ENCODE results near the gene C3.
"Not testable (repeated sequence)": the region's sequence is repeated elsewhere in the genome, so short reads cannot be mapped to it uniquely, and the experiment has no call there.

Gene C3

DNA sequence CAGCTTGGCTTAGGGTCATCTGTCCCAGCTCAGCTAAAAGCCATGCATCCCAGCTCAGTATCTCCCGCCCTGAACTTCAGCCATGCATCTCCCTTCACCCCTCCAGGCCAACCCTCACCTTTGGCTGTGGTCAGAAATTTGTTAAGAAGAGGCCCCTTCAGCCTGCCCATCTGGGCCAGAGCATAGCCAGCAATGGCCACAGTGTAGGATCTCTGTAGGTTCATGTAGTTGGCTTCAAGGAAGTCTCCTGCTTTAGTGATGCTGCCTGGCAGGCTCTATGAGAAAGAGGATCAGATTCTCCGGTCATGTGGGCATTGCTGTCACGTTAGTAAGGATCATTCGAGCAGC, 33.8 kb downstream of the C3 start:
- DNase-seq, result no peak

DNA sequence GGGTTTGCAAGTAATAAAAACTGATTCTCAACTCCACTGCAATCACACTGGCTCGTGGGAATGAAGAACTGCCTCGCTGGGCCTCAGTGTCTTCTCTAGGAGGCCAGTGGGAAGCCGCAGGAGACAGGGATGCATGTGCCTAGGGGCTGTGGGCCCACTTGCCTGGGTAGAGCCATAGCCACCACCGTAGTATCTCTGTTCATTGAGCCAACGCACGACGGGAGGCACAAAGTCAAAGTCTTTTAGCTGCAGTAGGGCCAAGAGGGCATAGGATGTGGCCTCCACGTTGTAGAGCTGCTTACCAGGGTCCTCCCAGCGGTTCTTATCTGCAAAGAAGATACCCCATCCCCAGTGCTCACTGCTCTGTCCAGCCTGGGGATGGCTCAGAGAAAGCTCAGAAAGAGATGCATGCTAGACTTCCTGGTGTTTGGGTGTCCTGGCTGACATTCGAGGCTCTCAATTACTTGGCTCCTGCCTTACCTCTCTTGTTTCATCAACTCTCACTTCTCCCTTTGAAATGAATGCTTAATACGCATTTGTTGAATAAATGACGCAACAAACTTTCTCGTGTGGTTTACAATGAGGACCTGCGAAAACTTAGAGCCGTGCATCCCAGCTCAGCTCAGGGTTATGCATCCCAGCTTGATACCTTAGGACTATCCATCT, 34.4 kb downstream of the C3 start:
- no peak for DNase-seq

DNA sequence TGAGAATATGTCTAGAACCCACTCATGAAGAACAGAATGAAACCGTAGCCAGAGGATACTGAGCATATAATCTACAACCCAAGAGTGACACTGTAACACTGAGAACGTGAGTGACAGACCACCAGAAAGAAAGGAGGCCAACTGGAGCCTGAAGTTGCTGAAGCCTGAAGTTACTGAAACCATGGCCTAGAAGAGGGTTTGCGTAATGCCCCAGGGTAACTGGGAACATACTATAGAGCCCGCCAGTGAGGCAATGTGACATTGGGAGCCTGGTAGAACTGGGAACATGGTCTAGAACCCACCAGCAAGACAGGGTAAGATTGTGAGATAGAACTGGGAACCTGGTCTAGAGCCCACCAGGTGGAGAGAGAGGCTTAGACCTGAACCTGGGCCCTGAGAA, 35.0 kb downstream of the C3 start:
- DNase-seq, result no peak

DNA sequence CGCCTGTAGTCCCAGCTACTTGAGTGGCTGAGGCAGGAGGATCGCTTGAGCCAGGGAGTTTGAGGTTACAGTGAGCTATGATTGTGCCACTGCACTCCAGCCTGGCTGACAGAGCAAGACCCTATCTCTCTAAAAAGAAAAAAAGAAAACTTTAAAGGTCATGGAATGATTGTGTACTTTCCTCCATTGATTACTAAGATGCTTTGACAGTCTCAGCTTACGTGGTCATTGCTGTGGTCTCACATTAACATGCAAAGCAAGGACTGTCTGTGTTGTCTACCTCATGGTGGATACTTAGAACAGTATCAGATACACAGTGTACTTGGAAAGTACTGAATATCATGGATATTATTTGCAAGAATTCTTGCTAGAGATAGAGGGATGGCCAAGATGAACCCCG, 36.5 kb downstream of the C3 start:
- DNase-seq, result no peak

DNA sequence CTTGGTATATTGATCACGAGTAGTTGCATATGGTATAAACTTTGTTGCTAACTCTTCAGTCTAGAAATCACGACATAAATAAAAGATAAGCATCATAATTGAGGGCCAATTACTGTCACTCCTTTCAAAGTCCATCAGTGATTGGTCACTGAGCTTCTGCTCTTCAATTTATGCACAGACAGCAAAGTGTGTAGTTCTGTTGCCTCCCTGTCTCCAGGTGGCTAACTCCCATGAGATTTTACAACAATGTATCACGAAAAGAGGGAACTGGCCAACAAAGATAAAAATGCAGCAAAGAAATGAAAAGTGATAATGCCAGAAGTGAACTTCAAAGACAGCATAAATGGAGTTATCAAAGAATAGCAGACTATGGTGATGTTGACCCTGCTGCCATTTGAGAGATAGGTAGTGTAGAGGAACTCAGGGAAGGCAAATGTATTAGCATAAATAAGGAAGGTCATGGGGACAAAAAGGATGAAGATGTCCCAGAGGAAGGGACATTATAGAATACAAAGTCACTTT, 37.8 kb downstream of the C3 start:
- DNase-seq, result no peak

DNA sequence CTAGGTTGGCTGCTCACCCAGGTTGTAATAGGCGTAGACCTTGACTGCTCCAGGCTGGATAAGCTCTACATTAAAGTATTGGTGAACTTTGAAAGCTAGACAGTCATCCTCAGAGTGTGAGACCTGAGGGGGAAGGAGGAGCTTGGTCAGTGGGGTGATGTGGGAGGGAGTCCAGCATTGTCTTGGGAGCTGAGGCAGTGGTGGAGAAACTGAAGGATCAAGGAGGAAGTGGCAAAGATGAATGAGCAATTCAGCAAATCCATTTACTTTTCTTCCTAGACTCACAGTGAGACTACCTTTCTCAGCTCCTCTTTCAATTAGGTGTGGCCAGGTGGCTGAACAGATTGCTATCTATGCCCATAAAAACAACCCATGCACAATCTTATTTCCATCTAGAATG, 40.3 kb downstream of the C3 start:
- DNase-seq, result no peak

DNA sequence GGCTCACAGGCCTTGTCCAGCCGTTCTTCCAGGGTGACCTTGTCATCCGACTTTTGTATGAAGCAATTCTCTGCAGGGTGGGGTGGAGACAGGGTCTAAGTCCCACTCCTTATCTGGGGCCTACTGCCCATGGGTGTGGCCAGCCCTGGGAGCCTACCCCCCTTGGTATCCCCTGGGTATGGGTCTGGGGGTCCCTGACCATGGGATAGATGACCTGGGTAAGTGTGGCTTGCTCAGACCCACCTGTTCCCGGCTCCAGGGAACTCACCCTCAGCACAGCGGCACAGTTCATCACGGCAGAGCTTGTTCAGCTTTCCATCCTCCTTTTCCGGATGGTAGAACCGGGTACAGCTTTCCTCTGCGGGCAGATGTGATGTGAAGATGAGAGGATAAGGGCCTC, 41.3 kb downstream of the C3 start:
- no peak for DNase-seq

DNA sequence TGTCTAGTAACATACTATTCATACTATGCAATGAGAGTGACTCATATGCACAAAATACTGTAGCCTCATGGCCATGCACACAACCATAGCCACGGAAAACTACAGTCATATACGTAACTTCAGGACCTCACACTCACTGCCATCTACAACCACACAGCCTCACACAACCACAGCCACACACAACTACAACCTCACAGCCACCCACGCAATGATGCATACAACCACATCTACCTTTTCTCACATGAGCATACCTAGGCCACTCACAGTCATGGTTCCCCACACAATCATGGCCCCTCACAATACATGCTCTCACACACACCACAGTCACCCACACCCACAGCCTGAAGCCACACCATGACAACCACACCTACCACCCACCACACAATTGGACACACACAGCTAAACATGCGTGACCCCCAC, 41.8 kb downstream of the C3 start:
- DNase-seq, result no peak

DNA sequence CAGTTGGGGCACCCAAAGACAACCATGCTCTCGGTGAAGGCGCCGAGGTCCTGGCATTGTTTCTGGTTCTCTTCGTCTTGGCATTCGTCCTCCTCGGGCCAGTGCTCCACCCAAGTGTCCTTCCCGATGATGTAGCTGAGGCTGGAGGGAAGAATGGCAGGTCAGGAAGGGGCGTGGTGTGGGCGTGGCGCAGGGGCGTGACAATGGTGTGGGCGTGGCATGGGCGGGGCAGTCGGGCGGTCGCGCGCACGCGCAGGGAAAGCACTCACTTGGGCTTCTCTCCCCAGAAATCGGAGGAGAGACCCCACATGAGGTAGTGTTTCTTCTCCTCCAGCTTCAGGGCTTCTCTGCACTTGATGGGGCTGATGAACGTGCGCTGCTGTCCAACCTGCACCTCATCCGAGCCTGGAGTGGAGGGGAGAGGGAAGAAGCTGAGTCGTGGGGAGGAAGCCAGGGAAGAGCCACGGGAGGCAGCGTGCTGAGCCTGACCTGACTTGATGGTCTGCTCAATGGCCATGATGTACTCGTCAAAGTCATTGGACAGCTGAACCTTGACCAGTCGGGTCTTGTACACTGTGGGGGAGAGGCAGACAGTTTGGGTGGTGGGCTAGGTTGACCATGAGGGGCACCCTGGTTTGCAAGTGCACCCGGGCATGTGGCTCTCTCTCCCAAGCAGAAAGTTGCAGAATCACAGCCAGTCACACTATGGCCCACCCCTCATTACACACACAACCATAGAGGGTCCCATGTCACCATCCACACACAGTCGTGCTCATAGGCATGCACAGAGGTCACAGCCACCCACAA, 42.4 kb downstream of the C3 start:
- no peak for DNase-seq

DNA sequence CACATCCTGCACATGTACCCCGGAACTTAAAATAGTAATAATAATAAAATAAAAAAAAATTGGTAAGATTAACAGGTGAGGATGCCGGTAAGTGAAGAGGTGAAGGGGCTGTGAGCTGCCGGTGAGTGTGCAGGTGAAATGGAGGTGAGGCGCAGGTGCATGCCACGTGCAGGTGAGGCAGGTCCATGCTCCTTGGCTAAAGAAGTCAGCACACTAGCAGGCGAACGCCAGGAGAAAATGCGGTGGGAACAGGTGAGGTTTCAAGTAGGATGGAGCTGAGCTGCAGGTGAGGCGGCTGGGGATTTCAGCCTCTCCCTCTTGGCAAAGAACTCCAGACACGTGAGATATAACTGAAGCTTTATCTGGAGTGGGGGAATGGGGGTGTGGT, 43.0 kb downstream of the C3 start:
- DNase-seq, result no peak

DNA sequence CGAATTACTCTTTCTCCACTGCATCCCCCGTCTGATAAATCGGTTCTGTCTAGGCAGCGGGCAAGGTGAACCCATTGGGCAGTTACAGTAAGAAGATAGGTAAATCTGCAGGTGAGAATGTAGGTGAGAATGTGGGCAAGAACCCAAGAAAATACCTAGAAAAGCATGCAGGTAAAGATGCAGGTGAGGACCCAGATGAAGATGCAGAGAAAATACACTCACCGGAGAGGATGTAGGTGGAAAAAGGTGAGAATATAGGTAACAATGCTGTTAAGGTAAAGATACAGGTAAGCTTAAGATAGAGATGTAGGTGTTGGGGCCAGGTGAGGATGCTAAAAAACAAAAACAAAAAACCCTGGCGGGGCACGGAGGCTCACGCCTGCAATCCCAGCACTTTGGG, 44.2 kb downstream of the C3 start:
- DNase-seq, result no peak

DNA sequence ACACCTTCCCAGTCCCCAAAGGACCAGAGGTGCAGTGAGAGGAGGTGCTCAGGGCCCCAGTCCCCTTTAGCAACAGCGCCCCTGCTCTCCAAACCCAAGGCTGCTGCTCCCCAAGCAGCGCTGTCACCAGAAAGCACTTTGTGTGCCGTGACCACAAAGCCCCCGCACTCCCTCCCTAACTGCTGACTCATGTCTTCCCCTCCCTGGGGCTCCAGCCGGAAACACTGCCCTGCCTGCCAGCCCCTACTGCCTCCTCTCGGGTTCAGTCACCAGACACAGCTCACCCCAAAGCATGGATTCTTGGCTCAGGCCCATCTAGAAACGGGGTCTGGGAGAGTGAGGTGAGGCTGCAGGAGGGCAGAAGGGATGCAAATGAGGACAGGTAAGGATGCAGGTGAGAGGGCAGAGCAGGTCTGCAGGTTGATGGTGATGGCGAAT, 45.6 kb downstream of the C3 start:
- no peak for DNase-seq

DNA sequence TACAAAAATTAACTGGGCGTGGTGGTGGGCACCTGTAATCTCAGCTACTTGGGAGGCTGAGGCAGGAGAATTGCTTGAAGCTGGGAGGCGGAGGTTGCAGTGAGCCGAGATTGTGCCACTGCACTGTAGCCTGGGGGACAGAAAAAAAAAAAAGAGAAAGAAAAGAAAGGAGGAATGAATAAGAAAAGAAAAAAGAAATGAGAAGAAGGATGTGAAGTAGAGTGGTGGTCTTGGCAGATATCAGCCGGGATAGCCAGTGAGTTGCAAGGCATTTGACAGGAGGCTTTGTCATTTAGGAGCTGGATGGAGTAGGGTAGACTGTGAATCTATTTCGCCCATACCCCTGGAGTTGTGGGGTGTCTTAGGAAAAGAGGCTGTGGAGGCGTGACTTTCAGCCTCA, 46.0 kb downstream of the C3 start:
- DNase-seq, result not testable (repeated sequence)

DNA sequence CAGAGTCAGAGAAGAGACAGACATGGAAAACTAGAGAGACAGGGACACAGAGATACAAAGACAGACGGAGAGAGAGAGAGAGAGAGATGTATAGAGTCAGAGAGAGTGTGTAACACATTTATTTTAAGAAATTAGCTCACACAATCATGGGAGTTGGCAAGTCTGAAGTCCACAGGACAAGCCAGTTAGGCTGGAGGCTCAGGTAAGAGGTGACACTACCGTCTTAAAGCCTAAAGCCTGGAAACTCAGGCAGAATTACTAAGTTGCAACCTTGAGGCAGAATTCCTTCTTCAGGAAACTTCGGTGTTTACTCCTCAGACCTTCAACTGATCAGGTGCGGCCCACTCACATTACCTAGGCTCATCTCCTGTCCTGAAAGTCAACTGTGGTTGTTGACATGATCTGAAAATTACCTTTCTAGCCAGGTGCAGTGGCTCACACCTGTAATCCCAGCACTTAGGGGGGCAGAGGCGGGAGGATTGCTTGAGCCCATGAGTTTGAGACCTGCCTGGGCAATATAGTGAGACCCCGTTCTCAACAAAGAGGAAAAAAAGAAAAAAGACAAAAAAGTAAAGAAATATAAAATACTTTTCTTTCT, 47.7 kb downstream of the C3 start:
- DNase-seq, result no peak

DNA sequence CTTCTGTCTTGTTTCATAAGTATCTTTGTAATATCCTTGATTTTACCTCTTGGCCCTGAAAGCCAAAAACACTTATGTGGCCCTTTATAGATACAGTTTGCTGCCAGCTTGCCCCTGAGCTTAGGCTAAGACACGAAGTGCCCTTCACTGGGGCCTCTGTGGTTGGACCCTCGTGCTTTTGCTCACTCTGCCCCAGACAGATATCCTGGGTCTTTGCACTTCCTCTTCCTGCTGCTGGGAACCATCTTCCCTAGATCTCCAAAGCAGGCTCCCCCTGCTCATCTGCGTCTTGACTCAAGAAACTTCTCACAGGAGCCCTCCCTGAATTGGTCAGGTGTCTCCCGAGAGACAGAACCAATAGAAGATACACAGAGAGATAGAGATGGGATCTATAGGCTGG, 48.5 kb downstream of the C3 start:
- no peak for DNase-seq

DNA sequence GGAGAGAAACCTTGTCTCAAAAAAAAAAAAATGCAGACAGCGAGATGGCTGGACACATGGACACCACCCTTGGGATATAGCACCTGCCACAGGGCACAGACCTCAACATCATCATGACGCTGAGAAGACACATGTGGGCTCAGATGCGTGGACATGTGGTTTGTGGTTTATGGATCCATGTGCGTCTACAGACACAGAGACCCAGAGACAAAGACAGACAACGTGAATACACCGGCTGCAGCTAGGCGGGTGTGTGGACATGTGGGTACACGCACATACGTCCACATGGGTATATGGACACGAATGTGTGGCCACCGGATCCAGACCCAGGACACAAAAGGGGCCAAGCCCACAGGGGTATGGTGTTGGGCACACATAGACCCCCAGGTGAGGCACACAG, 51.8 kb downstream of the C3 start:
- DNase-seq, result no peak

DNA sequence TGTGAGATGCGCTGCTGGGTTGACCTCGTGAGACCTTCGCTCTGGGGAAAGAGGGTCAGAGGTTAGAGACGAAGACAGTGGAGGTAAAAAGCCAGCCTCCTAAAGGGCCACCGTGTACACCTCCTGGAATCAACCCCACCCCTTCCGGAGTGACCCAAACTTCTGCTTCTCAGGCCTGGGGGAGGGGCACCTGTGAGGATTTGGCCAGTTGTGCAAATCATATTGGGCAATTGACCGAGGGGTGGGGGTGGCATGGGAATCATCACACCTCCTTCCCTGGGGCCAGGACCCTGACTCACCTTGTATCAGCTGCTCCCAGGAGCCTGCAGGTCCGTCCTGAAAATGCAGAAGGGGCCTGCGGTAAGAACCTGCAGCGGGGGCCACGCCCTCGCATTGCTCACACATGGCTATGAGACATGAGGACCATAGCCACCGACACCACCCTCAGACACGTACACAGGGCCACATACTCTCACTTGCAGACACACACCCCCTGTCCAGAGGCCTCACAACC, 53.3 kb downstream of the C3 start:
- no peak for DNase-seq

DNA sequence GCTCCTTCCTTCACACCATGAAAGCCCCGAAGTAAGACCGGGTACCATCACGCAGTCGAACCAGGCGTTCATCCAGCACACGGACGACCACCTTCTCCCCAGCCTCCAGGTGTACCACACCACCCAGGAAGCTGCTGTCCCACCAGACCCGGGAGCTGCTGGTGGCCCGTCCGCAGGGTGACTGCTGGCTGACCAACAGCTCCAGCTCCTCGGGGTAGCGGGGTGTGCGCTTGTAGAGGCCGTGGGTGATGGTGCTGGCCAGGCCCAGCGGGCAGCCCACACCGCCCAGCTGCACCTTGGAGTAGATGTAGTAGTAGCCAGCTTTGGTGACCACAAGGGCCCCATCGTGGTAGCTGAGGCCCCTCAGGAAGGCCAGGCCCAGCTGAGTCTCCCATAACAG, 55.5 kb downstream of the C3 start:
- DNase-seq, result no peak

DNA sequence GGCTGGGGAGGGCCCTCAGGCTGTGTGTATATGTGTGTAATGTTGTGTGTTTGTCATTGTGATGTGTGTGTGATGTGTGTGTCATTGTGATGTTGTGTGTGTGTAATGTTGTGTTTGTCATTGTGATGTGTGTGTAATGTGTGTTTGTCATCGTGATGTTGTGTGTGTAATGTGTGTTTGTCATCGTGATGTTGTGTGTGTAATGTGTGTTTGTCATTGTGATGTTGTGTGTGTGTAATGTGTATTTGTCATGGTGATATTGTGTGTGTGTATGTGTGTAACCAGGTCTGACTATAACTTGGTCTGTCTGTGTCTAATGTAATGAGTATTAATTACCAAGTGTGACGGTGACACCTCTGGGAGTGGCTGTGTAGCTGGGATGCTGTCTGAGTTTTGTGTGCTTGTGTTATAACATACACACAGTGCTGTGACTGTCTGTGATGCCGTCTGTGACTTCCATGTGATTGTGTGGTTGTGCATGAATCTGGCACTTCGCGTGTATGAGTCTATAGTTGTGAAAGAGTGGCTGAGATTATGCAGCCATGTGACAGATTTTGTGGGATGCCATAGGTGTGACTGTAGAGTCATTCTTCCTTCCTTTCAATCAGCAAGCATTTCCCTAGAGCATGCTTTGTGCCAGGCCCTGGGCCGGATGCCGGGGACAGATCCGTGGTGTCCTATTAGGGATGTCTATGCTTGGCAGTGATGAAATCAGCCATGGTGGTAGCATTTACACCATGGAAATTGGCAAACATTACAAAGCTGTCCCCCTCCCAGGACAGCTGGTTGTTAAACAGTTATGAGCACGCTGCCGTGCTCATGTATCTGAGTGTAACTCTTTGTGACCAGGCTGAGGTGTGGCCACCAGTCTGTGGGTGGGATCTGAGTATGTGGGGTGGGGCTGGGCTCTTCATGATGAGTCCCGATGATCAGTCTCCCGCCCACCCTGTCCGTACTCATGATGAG, 56.9 kb downstream of the C3 start:
- no peak for DNase-seq

DNA sequence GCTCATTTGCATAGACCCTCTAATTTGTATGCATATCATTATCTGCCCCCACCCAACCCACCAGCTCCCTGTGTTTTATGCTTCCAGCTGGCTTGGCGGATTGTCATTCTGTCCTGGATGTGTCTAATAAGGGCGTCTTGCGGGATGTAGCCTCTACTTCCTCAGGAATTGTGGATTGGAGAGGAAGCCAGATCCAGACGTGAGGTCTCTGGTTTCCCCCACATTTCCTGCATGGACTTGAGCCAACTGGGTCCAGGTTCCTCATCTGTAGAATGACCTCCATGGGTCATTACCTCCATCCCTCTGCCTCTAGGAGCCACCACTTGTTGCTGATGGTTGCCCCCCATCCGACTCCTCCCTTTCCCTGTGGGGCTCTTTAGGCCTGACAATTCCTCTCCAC, 57.7 kb downstream of the C3 start:
- no peak for DNase-seq

DNA sequence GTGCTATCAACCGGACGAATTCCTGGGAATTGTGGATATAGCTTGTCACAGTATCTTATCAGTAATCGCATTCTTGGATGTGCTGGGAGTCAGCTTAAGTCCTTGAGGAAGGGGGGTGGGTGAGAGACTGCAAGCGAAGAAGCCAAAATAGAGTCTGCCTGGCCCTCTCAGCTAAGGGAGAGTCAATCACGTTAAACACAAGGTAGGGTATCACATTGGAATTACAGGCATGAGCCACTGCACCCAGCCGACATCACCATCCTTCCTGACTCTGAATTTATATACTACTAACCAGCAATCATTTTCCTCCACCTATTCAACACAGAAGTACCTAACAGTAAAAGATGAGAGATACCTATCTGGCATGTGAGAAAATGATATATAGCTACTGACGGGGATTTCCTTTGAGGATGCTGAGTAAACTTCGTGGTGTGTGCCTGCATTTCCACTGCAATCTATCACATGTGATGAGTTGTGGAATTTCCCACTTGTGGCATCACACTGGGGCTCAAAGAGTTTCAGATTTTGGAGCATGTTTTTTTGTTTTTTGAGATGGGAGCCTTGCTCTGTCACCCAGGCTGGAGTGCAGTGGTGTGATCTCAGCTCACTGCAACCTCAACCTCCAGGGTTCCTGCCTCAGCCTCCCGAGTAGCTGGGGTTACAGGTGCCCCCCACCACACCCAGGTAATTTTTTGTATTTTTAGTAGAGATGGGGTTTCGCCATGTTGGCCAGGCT, 58.8 kb downstream of the C3 start:
- not testable (repeated sequence) for DNase-seq

DNA sequence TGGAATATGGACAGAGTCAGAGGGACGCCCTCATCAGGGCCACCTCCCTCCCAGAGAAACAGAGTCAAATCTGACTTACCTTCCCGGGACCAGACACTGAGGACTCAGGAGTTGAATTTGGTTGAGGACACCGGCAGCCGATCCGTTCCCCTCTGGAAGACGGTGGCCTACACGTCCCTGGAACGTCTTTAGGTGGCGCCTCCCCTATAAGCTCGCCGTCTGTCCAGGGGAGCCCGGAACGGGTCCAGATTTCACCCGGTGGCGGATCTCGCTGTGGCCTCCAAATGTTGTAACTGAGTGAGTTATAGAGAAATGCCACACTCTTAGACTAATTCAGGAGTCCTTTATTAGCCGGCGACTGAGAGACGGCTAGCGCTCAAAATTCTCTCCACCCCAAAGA, 59.5 kb downstream of the C3 start:
- no peak for DNase-seq
